Esophagus muscularis mucosa (tissue), 4 donors: ENCODE measurements around the gene FBXW4.

Experiments
- EP300 ChIP-seq: sonication (generic); formaldehyde crosslinking; IDR thresholded peaks from one replicate; pipeline ENCODE4 v1.6.1; 2017; ENCODE audit warnings: antibody characterized with exemption
- POLR2A ChIP-seq: fragments of 450-650 bp; IDR thresholded peaks from one replicate; pipeline ENCODE4 v1.6.1; 2017; ENCODE audit warnings: antibody characterized with exemption, moderate library complexity, mild to moderate bottlenecking, low read depth
- POLR2AphosphoS5 ChIP-seq, 2 donors: sonication (generic); formaldehyde crosslinking; IDR thresholded peaks; one replicate each; pipeline ENCODE4 v1.6.1; 2017; ENCODE audit warnings: antibody characterized with exemption in 2 of 2
- TF ChIP-seq, protein P1 (sequence below), 3 experiments: fragments of 200-600 bp in 2 of 3; fragments of 450-650 bp in 1 of 3; sonication (generic) in 2 of 3; IDR thresholded peaks; one replicate each; pipeline ENCODE4 v1.5.1; 2017 to 2019; ENCODE audit warnings: antibody characterized with exemption in 3 of 3, mild to moderate bottlenecking in 2 of 3, moderate library complexity in 1 of 3

DNA sequence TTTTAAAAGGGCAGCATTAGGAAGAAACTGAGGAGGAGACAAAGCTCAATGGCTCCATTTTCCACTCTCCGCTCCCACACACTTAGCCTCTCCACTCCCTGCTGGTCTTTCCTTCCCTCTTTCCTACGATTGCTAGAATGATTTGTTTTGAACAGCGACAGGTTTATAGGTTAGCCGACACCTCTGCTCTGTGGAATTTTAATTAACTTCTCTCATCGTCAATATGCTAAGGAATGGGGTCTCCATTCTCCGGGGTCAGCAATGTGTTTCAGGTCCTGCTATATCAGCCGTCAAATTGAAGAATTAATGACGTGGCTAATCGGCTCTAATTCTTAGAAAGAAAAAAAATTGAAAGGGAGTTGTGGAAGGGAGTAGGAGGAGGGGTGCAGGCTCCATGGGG, 28.9 kb downstream of the FBXW4 start:
- TF ChIP-seq, protein P1, sequence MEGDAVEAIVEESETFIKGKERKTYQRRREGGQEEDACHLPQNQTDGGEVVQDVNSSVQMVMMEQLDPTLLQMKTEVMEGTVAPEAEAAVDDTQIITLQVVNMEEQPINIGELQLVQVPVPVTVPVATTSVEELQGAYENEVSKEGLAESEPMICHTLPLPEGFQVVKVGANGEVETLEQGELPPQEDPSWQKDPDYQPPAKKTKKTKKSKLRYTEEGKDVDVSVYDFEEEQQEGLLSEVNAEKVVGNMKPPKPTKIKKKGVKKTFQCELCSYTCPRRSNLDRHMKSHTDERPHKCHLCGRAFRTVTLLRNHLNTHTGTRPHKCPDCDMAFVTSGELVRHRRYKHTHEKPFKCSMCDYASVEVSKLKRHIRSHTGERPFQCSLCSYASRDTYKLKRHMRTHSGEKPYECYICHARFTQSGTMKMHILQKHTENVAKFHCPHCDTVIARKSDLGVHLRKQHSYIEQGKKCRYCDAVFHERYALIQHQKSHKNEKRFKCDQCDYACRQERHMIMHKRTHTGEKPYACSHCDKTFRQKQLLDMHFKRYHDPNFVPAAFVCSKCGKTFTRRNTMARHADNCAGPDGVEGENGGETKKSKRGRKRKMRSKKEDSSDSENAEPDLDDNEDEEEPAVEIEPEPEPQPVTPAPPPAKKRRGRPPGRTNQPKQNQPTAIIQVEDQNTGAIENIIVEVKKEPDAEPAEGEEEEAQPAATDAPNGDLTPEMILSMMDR (IDR thresholded peaks at IDR 0.05): no peak
- TF ChIP-seq POLR2A (no peak), EP300 (no peak), POLR2AphosphoS5 (IDR thresholded peaks at IDR 0.05) (no peak)
